Heart left ventricle (tissue), 16 donors: ENCODE measurements around the gene ABCA13. TPM values are rescaled to one million over a fixed set of nuclear protein-coding genes. Genes with fewer than 3 reads are reported as not detected.

Experiments
- ATAC-seq, 4 donors: fragments of 200-7000 bp; cut with Tn5 transposase; one replicate each; pipeline ENCODE4 v1.9.1; 2020 to 2022; ENCODE audit warnings: moderate library complexity in 4 of 4, mild to moderate bottlenecking in 3 of 4, moderate number of reproducible peaks in 1 of 4
- DNase-seq, 5 donors: peaks; one replicate each; pipeline ENCODE4 v3.0.0-alpha.2; 2020
- H3K27ac ChIP-seq, 12 donors: fragments of 200-600 bp; sonication (generic) in 4 of 12; one replicate each; pipeline versions ENCODE4 v1.5.0 to v1.8.0; 2016 to 2022; ENCODE audit warnings: mild to moderate bottlenecking in 2 of 12
- H3K27me3 ChIP-seq, 9 donors: fragments of 200-600 bp; sonication (generic) in 2 of 9; one replicate each; pipeline versions ENCODE4 v1.5.1 to v1.8.0; 2016 to 2022; ENCODE audit warnings: mild to moderate bottlenecking in 3 of 9
- H3K36me3 ChIP-seq, 9 donors: fragments of 200-600 bp; sonication (generic) in 2 of 9; one replicate each; pipeline versions ENCODE4 v1.5.0 to v1.8.0; 2018 to 2022; ENCODE audit warnings: mild to moderate bottlenecking in 2 of 9
- H3K4me1 ChIP-seq, 12 donors: fragments of 200-600 bp; sonication (generic) in 4 of 12; one replicate each; pipeline versions ENCODE4 v1.5.0 to v1.8.0; 2016 to 2022; ENCODE audit warnings: mild to moderate bottlenecking in 3 of 12
- H3K4me3 ChIP-seq, 12 donors: fragments of 200-600 bp; sonication (generic) in 4 of 12; one replicate each; pipeline versions ENCODE4 v1.5.0 to v1.8.0; 2017 to 2022; ENCODE audit warnings: mild to moderate bottlenecking in 9 of 12, moderate library complexity in 4 of 12
- H3K9me3 ChIP-seq, 12 donors: fragments of 200-600 bp; sonication (generic) in 4 of 12; one replicate each; pipeline versions ENCODE4 v1.5.0 to v1.8.0; 2016 to 2022; ENCODE audit warnings: mild to moderate bottlenecking in 1 of 12
- CTCF ChIP-seq, 12 donors: fragments of 200-600 bp; sonication (generic) in 4 of 12; IDR thresholded peaks; one replicate each; pipeline versions ENCODE4 v1.5.0 to v1.8.0; 2018 to 2022; ENCODE audit warnings: antibody characterized with exemption in 12 of 12, mild to moderate bottlenecking in 5 of 12
- POLR2A ChIP-seq, 2 donors: fragments of 450-650 bp; IDR thresholded peaks; one replicate each; pipeline ENCODE4 v1.6.1; 2017; ENCODE audit warnings: antibody characterized with exemption in 2 of 2, mild to moderate bottlenecking in 2 of 2, moderate library complexity in 2 of 2
- WGBS, 4 donors: extraction: QIAGEN DNeasy Blood & Tissue Kit in 2 of 4; methylation state at CpG; one replicate each; pipeline versions ENCODE4 v1.1.5 to v1.1.7; 2013 to 2018; 5-methylcytosine and 5-hydroxymethylcytosine counted together
- intact Hi-C, 10 donors: fragments of 100-400 bp; cut with DNase I; formaldehyde crosslinking; loops; one replicate each; pipeline versions ENCODE4 v1.11.1 to v1.14.2; 2022
- polyA plus RNA-seq, 2 donors: library from polyadenylated mRNA; stranded (reverse); fragments of 200-250 nt; gene quantifications; one replicate each; pipeline ENCODE4 v1.2.3, GENCODE V29; 2013
- total RNA-seq, 9 donors: library from RNA; depleted of rRNA in 2 of 9; stranded (reverse); fragments of >200 nt in 2 of 9; fragmentation: NEBNext Ultra II Directional in 3 of 9; extraction: Animal tissue kit (Norgen Biotek cat#: 25700) in 3 of 9; gene quantifications; one replicate each; pipeline versions ENCODE4 v1.1.0 to v1.2.4, GENCODE V29; 2016 to 2023
- donor health status: ischemic (EF 13 %, LVEDD 7.1; RV severe dilation, severe dysfunction).
- donor health status: healthy with polysubstance abuse.
- donor health status: DM: no; HTN: yes; CAD: no.
- donor health status: DM: no; HTN: no; CAD: no.
- donor health status: ischemic (EF 25% LVEDD 6.9; RV normal size, moderate dysfunction).
- donor health status: ischemic (EF 25% LVEDD 5.7; RV mildly dilated, moderate dysfunction).
- donor health status: healthy.
- donor health status: DM: yes; HTN: yes; CAD: no.
- donor health status: ischemic (EF 35%, LVEDD 5.7; RV mildly dilated, moderate dysfunction).
- donor health status: nonischemic (EF 11% LVEDD 7.7; RV severe dilation, severe dysfunction).
- donor health status: DM: yes; HTN: yes; CAD: no.
- donor health status: PGD.
- donor health status: ischemic (EF 29% LVEDD 5.4; RV normal size, mild dysfunction).
- donor health status: nonischemic (EF 23%, LVEDD 6.1; RV moderate dilation, normal function).

ABCA13 gene
- total and polyA plus RNA-seq, 11 donors: 0.01 to 0.29 (median 0.07) TPM; not detected in 3

DNA sequence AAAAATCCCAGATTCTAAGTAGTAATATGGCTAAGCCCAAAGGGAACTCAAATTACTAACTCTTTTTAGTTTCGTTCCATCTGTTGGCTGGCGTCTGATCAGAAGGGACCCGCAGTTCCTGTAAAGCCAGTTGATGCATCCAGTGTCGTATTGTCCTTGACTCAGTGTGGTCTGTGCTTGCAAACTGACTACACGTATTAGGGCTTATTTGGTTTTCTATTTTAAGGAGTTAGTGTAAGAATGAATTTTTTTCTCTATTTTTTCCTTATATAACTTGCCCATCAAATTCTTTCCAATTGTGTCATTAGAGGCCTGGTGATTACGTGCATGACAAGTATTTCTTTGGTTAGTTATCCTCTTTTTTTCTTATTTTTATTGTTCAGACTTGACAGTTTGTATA is 9.7 kb downstream of the ABCA13 start:
- WGBS, 4 donors: 85 to 92% (median 88%) methylated on average over 6 of the region's 6 CpGs
- Histone ChIP-seq H3K27ac (no peak overlapping the region), H3K4me1 (no peaks in the 10 kb centered on the region), H3K9me3 (no peaks in the 10 kb centered on the region), H3K36me3 (no peaks in the 10 kb centered on the region), H3K27me3 (no peaks in the 10 kb centered on the region), H3K4me3 (no peak overlapping the region)
- DNase-seq: no peak
- TF ChIP-seq POLR2A (IDR thresholded peaks at IDR 0.05): no peak
- intact Hi-C loops: no loop called here
- no peak for ATAC-seq

GRCh38 chr7:48182718-48183369 is 11.6 kb downstream of the ABCA13 start:
- intact Hi-C loops: no loop called here
- Histone ChIP-seq H3K27me3 (no peaks in the 10 kb centered on the region), H3K4me3 (no peak overlapping the region), H3K9me3 (peaks cover 0 to 10% (median under 1%) of the 10 kb centered on the region in 12 donors), H3K4me1 (no peaks in the 10 kb centered on the region), H3K27ac (no peak overlapping the region), H3K36me3 (no peaks in the 10 kb centered on the region)
- TF ChIP-seq CTCF (IDR thresholded peaks at IDR 0.05) (no peak), POLR2A (IDR thresholded peaks at IDR 0.05) (no peak)
- 57 to 65% (median 61%) methylated on average over 3 of the region's 3 CpGs for WGBS, 4 donors
- ATAC-seq (no peak), DNase-seq (no peak)

DNA sequence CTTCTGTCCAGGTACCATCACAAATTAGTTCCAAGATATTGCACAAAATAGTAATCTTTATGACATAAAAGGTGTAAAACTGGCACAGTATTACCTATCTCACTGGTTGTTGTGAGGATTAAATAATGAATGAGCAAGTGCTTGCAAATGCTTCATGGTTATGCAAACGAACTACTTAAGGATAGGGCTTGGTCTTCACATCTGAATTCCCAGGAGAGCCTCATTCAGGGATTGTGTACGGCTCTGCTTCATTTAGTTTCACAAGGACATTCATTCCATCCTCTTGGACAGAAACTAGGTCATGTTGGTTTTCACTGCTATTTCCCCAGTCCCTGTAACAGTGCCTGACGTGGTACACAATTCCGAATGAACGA is 12.1 kb downstream of the ABCA13 start:
- no peaks in the 10 kb centered on the region for H3K4me1 ChIP-seq
- intact Hi-C loops: no loop called here
- no peaks in the 10 kb centered on the region for H3K27me3 ChIP-seq
- WGBS, 4 donors: 77 to 84% (median 80%) methylated on average over 5 of the region's 5 CpGs
- no peaks in the 10 kb centered on the region for H3K36me3 ChIP-seq
- no peak for ATAC-seq
- DNase-seq: no peak
- peaks cover 0 to 13% (median 1%) of the 10 kb centered on the region in 12 donors for H3K9me3 ChIP-seq
- H3K4me3 ChIP-seq: no peak overlapping the region
- no peak for TF ChIP-seq POLR2A (IDR thresholded peaks at IDR 0.05)
- TF ChIP-seq CTCF (IDR thresholded peaks at IDR 0.05): no peak
- no peak overlapping the region for H3K27ac ChIP-seq

- Histone ChIP-seq H3K36me3 (no peaks in the 10 kb centered on the region), H3K9me3 (peaks cover 0 to 13% (median 1%) of the 10 kb centered on the region in 12 donors), H3K4me1 (no peaks in the 10 kb centered on the region), H3K27me3 (no peaks in the 10 kb centered on the region), H3K4me3 (no peak overlapping the region), H3K27ac (no peak overlapping the region)
- DNase-seq (no peak), ATAC-seq (no peak)
- 67 to 76% (median 74%) methylated on average over 1 of the region's 1 CpG for WGBS, 4 donors
- no peak for TF ChIP-seq CTCF (IDR thresholded peaks at IDR 0.05)
- TF ChIP-seq POLR2A (IDR thresholded peaks at IDR 0.05): no peak
- intact Hi-C loops: no loop called here
Observed at GRCh38 chr7:48183965-48184364, 12.7 kb downstream of the ABCA13 start.
